Stimulated activated CD8-positive, alpha-beta memory T cell treated with anti-CD3 and anti-CD28 coated beads, Interleukin-12 subunit alpha, Interleukin-12 subunit beta, amount 100 ng/mL, for 24 hours (primary cell): ENCODE measurements around the gene TPD52L3.

Source experiments
- DNase-seq: peaks from one replicate; pipeline ENCODE4 v3.0.0-alpha.2; 2020; ENCODE audit errors: extremely low read depth

Gene TPD52L3

DNA sequence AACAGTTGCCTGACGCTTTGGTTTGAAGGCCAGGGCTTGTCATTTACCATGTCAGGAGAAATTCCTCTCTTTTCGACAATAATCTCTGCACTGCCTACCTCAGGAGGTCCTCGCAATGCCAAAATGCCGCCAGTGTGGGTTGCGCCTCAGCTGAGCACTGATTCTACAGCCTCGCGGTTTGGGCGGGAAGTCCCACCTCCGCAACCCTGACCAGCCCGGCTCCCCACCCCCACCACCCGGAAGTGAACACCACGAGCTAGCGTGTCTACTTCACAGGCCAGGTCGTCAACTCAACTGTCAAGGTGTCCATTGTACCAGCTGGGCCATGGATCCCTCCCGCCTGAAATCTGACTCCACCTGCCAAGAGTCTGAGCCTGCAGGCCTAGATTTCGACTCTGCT is at the start of gene TPD52L3:
TPD52L3 (plus strand) TSS at position 273 of the 400 bp plus-strand sequence. CDS start 221 bp downstream, outside the sequence.
- no peak for DNase-seq

DNA sequence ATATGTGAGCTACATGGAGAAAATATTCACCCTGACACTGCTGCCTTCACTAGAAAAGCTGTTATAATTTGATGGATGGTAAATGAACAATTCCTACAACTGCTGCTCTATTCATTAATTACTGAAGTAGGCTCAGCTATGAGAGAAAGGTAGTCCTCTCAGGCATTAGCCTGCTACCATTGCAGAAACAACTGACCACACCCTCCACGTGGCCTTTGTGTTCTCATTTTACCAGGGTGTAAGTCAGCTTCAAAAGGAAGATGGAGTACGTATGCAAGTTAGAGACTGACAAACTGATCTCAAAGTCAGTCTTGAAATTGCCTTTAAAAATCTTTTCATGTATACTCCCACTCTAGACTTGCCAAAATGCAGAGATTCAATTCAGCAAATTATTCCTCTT is 26.3 kb upstream of the TPD52L3 start:
- DNase-seq = no peak

DNA sequence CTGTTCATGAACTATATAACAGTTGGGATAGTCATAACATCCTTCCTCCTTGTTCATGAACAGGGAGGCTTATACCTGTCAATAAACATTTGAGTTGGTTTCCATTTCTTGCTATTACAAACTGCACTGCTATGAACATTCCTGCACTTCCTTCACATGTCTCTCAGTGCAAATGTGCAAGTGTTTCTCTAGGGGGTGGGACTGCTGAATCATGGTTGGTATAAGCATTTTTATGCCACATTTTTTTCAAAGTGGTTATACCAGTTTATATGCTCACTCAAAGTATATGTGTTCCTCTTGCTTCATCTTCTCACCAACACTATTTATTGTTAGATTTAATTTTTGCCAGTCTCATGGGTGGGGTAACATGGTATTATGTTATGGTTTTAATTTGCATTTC is 25.8 kb upstream of the TPD52L3 start:
- no peak for DNase-seq

DNA sequence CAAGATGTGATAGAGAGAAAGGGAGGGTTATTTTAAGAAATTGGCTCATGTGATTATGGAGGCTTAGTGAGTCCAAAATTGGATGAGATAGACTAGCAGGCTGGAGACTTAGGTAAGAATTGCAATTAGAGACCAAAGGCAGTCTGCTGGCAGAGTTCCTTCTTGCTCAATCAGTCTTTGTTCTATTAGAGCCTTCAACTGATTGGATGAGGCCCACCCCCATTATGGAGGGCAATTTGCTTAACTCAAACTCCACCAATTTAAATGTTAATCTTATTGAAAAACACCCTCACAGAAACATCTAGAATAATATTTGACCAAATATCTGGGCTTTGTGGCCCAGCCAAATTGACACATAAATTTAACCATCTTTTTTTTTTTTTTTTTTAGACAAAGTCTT is 23.9 kb upstream of the TPD52L3 start:
- DNase-seq = no peak

DNA sequence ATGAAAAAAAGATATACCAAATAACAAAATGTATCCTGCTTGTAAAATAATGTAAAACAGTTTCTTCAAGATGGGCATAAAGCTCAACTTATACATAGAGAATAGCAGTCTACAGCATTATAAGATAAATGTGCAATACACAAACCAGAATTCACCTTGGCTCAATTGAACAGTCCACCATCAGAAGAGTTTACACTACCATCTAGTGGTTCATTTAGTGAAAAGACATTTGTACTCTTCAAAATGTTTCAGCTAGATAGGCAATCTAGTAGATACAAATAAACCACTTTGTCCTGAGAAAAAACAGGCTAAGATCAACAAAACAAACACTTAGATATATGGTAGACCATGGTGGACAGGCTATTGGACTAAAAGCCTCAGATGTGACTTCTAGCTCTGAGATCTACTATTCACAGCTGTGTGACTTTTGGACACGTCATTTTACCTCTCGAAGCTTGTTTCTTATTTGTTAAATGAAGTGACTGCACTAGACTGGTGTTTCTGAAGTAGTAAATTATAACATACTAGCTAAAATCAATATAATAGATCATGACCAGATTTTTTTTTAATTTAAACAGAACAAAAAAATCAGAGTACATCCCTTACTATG is 22.1 kb upstream of the TPD52L3 start:
- DNase-seq = no peak

DNA sequence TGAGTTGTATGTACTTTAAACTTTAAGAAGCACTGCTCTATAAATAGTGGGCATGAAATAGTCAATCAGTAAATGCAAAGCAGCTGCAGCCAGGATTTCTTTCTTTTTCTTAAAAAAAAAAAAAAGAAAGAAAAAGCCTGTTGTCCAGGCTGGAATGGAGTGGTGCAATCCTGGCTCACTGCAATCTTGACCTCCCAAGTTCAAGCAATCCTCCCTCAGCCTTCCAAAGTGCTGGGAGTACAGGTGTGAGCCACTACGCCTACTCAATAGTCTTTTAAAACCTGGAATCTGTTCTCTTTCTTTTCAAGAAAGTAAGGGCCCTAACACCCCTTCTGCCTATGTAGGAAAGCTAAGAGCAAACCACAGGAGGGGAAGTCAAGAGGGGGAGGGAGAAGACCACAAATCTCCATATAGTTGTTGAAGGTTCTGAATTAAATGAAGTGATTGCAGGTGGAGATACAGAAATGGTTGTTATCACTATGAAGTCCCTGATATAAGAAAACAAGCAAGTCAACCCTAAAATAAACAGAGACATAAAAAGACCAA is 20.6 kb upstream of the TPD52L3 start:
- no peak for DNase-seq

DNA sequence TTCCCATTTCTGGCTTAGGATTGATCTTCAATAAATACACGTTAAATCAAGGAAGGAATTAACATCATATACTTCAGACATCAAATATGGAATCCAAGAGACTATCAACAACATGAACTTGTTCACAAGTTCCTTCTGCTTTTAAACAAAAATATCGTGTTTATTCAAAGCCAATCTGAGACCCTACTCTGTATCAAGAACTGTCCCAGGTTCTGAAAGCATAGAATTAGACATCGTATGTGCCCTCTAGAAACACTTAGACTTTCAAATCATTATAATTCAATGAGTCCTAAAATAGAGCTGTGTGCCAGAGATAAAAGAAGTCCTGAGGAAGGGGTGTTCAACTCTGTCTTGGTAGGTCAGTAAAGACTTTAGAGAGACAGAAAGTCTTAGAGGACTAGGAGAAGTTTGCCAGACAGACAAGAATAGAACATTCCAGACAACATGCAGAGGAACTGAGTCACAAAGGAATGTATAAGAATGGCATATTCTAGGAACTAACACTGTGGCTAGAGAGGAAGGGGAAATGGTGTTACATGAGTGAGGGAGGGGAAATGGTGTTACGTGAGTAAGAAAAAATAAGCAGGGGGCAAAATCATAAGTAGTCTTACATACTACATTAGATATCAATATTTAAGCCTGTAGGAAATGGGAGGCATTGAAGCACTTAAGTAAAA is 2.9 kb downstream of the TPD52L3 start:
- no peak for DNase-seq

DNA sequence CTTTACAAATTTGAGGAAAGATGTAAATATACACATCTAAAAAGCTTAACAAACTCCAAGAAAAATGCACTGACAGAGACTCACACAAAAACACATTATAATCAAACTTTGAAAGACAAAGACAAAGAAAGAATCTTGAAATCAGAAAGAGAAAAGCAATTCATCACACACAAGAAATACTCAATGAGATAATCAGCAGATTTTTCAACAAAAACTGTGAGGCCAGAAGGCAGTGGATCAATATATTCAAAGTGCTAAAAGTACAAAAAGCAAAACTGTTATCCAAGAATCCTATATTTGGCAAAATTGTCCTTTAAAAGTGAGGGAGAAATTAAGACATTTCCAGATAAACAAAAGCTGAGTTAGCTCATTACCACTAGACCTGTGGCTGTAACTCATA is 6.1 kb downstream of the TPD52L3 start:
- no peak for DNase-seq

DNA sequence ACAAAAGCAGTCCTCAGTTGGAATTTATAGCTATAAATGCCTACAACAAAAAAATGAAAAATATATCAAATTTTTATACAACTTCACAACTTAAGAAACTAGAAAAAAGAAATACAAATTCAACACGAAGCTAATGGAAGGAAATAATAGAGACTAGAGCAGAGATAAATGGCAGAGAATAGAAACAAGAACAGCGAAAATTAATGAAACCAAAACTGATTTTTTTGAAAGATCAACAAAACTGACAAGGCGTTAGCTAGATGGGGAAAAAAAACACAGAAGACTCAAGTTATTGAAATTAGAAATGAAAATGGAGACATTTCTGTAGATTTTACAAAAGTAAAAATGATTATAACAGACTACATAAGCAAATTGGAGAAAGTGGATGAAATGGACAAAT is 20.6 kb downstream of the TPD52L3 start:
- no peak for DNase-seq

DNA sequence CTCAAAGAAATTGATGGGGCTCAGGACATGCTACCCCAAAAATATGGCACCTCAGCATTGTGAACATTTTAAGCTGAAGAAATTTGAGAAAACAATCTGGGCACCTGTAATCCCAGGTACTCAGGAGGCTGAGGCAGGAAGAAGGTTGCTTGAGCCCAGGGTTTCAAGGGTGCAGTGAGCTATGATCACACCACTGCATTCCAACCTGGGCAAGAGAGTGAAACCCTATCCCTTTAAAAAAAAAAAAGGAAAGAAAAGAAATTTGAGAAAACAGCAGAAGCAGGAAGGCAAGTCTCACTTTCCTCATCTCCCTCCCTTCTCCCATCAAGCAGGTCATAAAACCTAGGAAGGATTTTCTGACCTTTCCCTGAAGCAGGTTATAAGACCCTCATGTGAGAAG is 23.6 kb downstream of the TPD52L3 start:
- DNase-seq = no peak

DNA sequence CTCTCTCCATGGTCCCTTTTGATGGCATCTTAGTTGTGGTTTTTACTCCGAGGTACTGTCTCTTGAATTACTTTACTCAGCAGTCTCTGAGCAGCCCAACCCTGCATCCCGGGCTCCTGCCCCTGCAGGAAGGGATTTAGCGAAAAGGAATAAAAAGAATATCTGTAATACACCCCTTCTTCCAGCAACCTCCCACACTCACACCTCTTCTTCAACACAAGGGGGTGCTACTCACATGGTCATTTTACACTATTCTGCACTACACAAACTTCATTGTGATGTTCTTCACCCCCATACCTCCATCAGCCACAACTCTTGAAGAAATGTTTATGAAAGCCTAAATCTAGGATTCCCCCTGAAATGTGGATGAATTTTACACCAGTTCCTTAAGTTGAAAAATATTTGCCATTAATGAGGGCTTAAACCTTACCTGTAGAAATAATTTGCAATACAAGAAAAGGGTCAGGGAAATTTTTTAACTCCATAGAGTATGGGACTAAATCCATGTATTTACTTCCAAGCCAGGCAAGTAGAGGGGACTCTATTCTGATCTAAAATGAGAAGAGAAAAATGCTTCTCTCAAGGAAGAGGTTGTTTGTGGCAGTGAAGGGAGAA is 26.0 kb downstream of the TPD52L3 start:
- no peak for DNase-seq

DNA sequence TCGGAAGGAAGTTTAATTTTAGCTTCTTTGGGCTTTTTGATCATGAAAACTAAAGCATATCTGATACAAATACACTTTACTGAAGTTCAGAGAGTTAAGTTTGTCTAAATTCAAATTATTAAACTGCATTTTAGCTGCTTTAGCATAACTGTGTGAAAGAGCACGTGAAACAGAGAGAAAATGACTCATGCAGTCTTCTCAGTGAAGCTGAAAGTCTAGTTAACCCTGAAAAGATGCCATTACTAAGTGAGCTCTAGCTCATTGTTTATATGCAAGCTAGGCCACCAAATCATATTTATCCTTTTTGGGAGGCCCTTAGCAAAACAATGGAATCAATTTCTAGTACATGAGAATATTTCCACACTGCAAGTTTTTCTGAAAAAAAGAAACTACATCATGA is 27.6 kb downstream of the TPD52L3 start:
- DNase-seq = no peak

DNA sequence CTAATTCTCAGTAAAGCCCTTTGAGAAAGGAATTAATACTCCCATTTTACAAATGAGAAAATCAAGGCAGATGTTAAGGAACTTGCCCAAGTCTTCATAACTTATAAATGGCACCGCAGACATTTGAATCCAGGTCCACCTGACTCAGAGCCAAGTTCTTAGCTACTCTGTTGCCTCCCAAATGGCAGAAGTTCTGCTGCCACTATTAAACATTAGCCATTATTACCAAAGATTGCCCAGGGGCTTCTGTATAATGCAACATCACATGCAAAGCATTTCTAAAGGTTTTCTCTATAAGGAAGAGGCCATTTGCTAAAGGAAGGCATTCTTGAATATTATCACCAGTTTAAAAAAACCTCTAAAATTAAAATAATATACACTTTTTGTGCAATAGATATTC is 28.3 kb downstream of the TPD52L3 start:
- DNase-seq = no peak

DNA sequence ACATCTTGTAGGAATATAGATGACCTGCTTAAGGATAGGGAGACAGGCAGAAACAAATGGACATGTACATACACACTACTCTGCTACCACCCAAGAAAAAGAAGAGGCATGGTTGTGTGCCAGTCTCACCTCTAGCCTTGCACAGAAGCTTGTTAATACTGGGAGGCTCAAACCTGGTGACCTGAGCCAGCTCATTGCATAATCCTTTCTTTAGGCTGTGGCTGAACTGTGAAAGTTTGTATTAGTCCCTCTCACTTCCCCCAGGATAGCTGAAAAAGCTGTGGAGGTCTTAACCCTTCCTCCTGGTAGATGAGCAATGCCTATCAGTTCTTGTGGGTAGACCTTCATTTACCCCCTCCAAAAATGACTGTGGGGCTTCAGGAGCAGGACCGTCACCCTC is 28.7 kb downstream of the TPD52L3 start:
- no peak for DNase-seq

DNA sequence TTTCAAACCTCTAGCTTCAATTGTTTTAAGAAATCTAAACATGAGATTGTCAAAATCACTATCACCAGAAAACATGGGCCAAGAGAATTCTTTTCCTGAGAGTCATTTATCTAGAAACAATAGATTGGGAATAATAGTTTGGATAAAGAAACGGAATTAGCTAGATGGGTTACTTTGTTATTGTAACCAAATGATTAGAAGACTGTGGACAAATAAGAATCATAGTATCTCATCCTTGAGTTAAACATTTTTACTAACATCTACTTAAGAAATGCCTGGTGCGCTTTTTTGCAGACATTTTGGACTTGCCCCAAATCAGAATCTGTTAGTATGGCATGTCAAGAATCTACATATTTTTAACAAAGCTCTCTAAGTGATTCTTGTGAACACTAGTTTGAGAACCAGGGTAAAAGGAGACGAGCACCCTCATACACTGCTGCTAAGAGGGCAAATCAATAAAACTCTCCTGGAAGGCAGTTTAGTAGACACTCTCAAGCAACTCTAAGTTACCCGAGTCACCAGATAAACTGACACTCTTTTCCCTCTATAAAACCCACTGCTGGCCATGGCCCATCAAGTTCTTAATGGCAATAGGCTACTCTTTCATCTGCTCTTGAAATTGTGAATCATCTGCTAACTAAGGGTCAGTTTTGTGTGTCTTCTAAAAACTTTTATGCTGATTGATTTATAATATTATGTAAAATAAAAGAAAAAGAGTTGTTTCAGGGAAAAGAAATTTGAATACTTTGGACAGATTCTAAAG is 39.1 kb downstream of the TPD52L3 start:
- no peak for DNase-seq

DNA sequence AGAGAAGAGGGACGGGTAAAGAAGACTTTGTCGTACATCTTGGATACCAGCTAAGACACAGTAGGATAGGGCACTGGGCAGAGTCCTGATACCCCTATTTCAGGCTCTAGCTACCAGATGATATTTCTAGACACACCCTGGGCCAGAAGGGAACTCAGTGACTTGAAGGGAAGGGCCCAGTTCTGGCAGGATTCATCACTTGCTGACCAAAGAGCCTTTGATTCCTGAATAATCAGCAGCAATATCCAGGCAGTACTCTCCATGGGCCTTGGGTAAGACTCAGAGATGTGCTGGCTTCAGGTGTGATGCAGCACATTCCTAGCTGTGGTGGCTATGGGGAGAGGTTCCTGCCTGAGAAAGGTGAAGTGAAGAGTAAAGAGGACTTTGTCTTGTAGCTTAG is 40.7 kb downstream of the TPD52L3 start:
- no peak for DNase-seq
